ENCODE measurements around the gene FMR1.

Gene FMR1

GRCh38 chrX:147908106-147908505 is 3.6 kb upstream of the FMR1 start:
- DNase-seq = no peak
- no peaks in the 10 kb centered on the region for H3K27me3 ChIP-seq (ENCODE audit: control insufficient read depth in 1 of 2, insufficient read depth in 1 of 2, low read length in 2 of 2)
- no peak overlapping the region for H3K9ac ChIP-seq (ENCODE audit: low read length)
- no peak overlapping the region for H2BK15ac ChIP-seq (ENCODE audit: low read depth, poor library complexity, severe bottlenecking)
- H3K4ac ChIP-seq (ENCODE audit: low read depth in 1 of 2, low read length in 2 of 2) = no peak overlapping the region
- no peak overlapping the region for H2BK120ac ChIP-seq (ENCODE audit: low read depth, low read length)
- no peaks in the 10 kb centered on the region for H3K9me3 ChIP-seq (ENCODE audit: control insufficient read depth, low read length)
- no peak overlapping the region for H4K8ac ChIP-seq (ENCODE audit: low read length)
- H2AFZ ChIP-seq (ENCODE audit: low read depth, low read length) = no peak overlapping the region
- H4K91ac ChIP-seq (ENCODE audit: low read length) = no peak overlapping the region
- WGBS = 57% methylated on average over 1 of the region's 5 CpGs
- H3K4me1 ChIP-seq (ENCODE audit: control insufficient read depth, insufficient read depth, low read depth, low read length) = peaks cover 1% of the 10 kb centered on the region
- no peak overlapping the region for H3K27ac ChIP-seq (ENCODE audit: low read length, poor library complexity, severe bottlenecking)
- no peak overlapping the region for H3K4me2 ChIP-seq (ENCODE audit: low read length, poor library complexity, severe bottlenecking)
- H3K36me3 ChIP-seq (ENCODE audit: control insufficient read depth in 1 of 2, insufficient read depth in 2 of 2, low read depth in 1 of 2, low read length in 2 of 2) = no peaks in the 10 kb centered on the region
- no peak overlapping the region for H3K18ac ChIP-seq (ENCODE audit: low read depth in 1 of 2, low read length in 2 of 2)
- H3K4me3 ChIP-seq (ENCODE audit: insufficient read depth in 1 of 2, low read depth in 1 of 2, low read length in 2 of 2) = no peak overlapping the region
- no peak overlapping the region for H3K14ac ChIP-seq (ENCODE audit: low read length in 2 of 2)
- H3K79me1 ChIP-seq (replicated peaks; ENCODE audit: low read length, poor library complexity, severe bottlenecking) = no peaks in the 10 kb centered on the region
- no peak overlapping the region for H3K23ac ChIP-seq (ENCODE audit: low read length in 2 of 2)
- no peak overlapping the region for H2BK12ac ChIP-seq (ENCODE audit: low read length in 2 of 2)
- H2AK5ac ChIP-seq (ENCODE audit: low read length, severe bottlenecking) = no peak overlapping the region
- no peak overlapping the region for H2BK5ac ChIP-seq (ENCODE audit: low read depth, low read length, poor library complexity, severe bottlenecking)

DNA sequence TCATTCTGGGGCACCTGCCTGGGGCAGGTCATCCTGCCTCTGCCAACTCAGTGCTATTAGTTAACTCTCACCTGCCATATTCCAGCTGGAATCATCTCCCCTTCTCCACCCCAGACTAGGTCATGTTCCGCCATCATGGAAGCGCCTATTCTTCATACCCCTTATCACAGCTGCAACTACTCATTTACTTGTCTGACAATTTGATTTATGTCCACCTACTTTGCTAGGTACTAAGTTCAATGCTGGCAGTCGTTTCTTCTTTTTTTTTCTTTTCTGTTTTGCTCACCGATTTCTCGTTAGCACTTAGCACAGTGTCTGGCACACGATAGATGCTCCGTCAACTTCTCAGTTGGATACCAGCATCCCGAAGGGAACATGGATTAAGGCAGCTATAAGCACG is 1.1 kb upstream of the FMR1 start:
- no peaks in the 10 kb centered on the region for H3K9me3 ChIP-seq (ENCODE audit: control insufficient read depth, low read length)
- DNase-seq = no peak
- no peak overlapping the region for H4K8ac ChIP-seq (ENCODE audit: low read length)
- H3K4me1 ChIP-seq (ENCODE audit: control insufficient read depth, insufficient read depth, low read depth, low read length) = peaks cover 1% of the 10 kb centered on the region
- H3K18ac ChIP-seq (ENCODE audit: low read depth in 1 of 2, low read length in 2 of 2) = no peak overlapping the region
- H2BK15ac ChIP-seq (ENCODE audit: low read depth, poor library complexity, severe bottlenecking) = no peak overlapping the region
- 98% methylated on average over 9 of the region's 9 CpGs for WGBS
- H3K14ac ChIP-seq (ENCODE audit: low read length in 2 of 2) = no peak overlapping the region
- no peak overlapping the region for H2AK5ac ChIP-seq (ENCODE audit: low read length, severe bottlenecking)
- H3K36me3 ChIP-seq (ENCODE audit: control insufficient read depth in 1 of 2, insufficient read depth in 2 of 2, low read depth in 1 of 2, low read length in 2 of 2) = no peaks in the 10 kb centered on the region
- H3K27ac ChIP-seq (ENCODE audit: low read length, poor library complexity, severe bottlenecking) = no peak overlapping the region
- no peak overlapping the region for H2AFZ ChIP-seq (ENCODE audit: low read depth, low read length)
- H4K91ac ChIP-seq (ENCODE audit: low read length) = no peak overlapping the region
- no peak overlapping the region for H2BK12ac ChIP-seq (ENCODE audit: low read length in 2 of 2)
- H2BK5ac ChIP-seq (ENCODE audit: low read depth, low read length, poor library complexity, severe bottlenecking) = no peak overlapping the region
- peak overlapping the region; percentile 90 for H3K9ac ChIP-seq (ENCODE audit: low read length)
- H3K79me1 ChIP-seq (replicated peaks; ENCODE audit: low read length, poor library complexity, severe bottlenecking) = no peaks in the 10 kb centered on the region
- no peak overlapping the region for H3K4me2 ChIP-seq (ENCODE audit: low read length, poor library complexity, severe bottlenecking)
- no peak overlapping the region for H2BK120ac ChIP-seq (ENCODE audit: low read depth, low read length)
- no peaks in the 10 kb centered on the region for H3K27me3 ChIP-seq (ENCODE audit: control insufficient read depth in 1 of 2, insufficient read depth in 1 of 2, low read length in 2 of 2)
- H3K4me3 ChIP-seq (ENCODE audit: insufficient read depth in 1 of 2, low read depth in 1 of 2, low read length in 2 of 2) = peak overlapping the region in 1 of 2 experiments; percentile 80
- H3K23ac ChIP-seq (ENCODE audit: low read length in 2 of 2) = no peak overlapping the region
- H3K4ac ChIP-seq (ENCODE audit: low read depth in 1 of 2, low read length in 2 of 2) = no peak overlapping the region

DNA sequence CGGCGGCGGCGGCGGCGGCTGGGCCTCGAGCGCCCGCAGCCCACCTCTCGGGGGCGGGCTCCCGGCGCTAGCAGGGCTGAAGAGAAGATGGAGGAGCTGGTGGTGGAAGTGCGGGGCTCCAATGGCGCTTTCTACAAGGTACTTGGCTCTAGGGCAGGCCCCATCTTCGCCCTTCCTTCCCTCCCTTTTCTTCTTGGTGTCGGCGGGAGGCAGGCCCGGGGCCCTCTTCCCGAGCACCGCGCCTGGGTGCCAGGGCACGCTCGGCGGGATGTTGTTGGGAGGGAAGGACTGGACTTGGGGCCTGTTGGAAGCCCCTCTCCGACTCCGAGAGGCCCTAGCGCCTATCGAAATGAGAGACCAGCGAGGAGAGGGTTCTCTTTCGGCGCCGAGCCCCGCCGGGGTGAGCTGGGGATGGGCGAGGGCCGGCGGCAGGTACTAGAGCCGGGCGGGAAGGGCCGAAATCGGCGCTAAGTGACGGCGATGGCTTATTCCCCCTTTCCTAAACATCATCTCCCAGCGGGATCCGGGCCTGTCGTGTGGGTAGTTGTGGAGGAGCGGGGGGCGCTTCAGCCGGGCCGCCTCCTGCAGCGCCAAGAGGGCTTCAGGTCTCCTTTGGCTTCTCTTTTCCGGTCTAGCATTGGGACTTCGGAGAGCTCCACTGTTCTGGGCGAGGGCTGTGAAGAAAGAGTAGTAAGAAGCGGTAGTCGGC is 528 bp downstream of the FMR1 start:
- Histone ChIP-seq H3K18ac (ENCODE audit: low read depth in 1 of 2, low read length in 2 of 2) (peak overlapping the region; percentile 52 to 75), H2AFZ (ENCODE audit: low read depth, low read length) (peak overlapping the region; percentile 27), H3K79me1 (replicated peaks; ENCODE audit: low read length, poor library complexity, severe bottlenecking) (no peaks in the 10 kb centered on the region), H3K14ac (ENCODE audit: low read length in 2 of 2) (peak overlapping the region in 1 of 2 experiments; percentile 93), H3K9me3 (ENCODE audit: control insufficient read depth, low read length) (no peaks in the 10 kb centered on the region), H3K27me3 (ENCODE audit: control insufficient read depth in 1 of 2, insufficient read depth in 1 of 2, low read length in 2 of 2) (no peaks in the 10 kb centered on the region), H2AK5ac (ENCODE audit: low read length, severe bottlenecking) (no peak overlapping the region), H3K9ac (ENCODE audit: low read length) (peak overlapping the region; percentile 91), H4K8ac (ENCODE audit: low read length) (no peak overlapping the region), H4K91ac (ENCODE audit: low read length) (peak overlapping the region; percentile 39), H3K27ac (ENCODE audit: low read length, poor library complexity, severe bottlenecking) (peak overlapping the region; percentile 76), H3K4me1 (ENCODE audit: control insufficient read depth, insufficient read depth, low read depth, low read length) (peaks cover 1% of the 10 kb centered on the region), H3K23ac (ENCODE audit: low read length in 2 of 2) (no peak overlapping the region), H3K4me3 (ENCODE audit: insufficient read depth in 1 of 2, low read depth in 1 of 2, low read length in 2 of 2) (peak overlapping the region; percentile 77 to 82), H3K4me2 (ENCODE audit: low read length, poor library complexity, severe bottlenecking) (peak overlapping the region; percentile 39), H2BK12ac (ENCODE audit: low read length in 2 of 2) (peak overlapping the region in 1 of 2 experiments; percentile 63), H2BK5ac (ENCODE audit: low read depth, low read length, poor library complexity, severe bottlenecking) (no peak overlapping the region), H2BK15ac (ENCODE audit: low read depth, poor library complexity, severe bottlenecking) (no peak overlapping the region), H3K4ac (ENCODE audit: low read depth in 1 of 2, low read length in 2 of 2) (peak overlapping the region in 1 of 2 experiments; percentile 61), H3K36me3 (ENCODE audit: control insufficient read depth in 1 of 2, insufficient read depth in 2 of 2, low read depth in 1 of 2, low read length in 2 of 2) (no peaks in the 10 kb centered on the region), H2BK120ac (ENCODE audit: low read depth, low read length) (peak overlapping the region; percentile 15)
- peak; percentile 60 for DNase-seq
- 0% methylated on average over 24 of the region's 58 CpGs for WGBS

DNA sequence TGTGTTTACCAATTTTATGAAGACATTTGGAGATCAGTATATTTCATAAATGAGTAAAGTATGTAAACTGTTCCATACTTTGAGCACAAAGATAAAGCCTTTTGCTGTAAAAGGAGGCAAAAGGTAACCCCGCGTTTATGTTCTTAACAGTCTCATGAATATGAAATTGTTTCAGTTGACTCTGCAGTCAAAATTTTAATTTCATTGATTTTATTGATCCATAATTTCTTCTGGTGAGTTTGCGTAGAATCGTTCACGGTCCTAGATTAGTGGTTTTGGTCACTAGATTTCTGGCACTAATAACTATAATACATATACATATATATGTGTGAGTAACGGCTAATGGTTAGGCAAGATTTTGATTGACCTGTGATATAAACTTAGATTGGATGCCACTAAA is 1.9 kb downstream of the FMR1 start:
- no peaks in the 10 kb centered on the region for H3K79me1 ChIP-seq (replicated peaks; ENCODE audit: low read length, poor library complexity, severe bottlenecking)
- no CpG with 5 or more reads among the region's 6 CpGs for WGBS
- H3K9me3 ChIP-seq (ENCODE audit: control insufficient read depth, low read length) = no peaks in the 10 kb centered on the region
- H2BK120ac ChIP-seq (ENCODE audit: low read depth, low read length) = no peak overlapping the region
- no peaks in the 10 kb centered on the region for H3K36me3 ChIP-seq (ENCODE audit: control insufficient read depth in 1 of 2, insufficient read depth in 2 of 2, low read depth in 1 of 2, low read length in 2 of 2)
- DNase-seq = no peak
- H3K4me3 ChIP-seq (ENCODE audit: insufficient read depth in 1 of 2, low read depth in 1 of 2, low read length in 2 of 2) = peak overlapping the region in 1 of 2 experiments; percentile 82
- no peak overlapping the region for H2BK5ac ChIP-seq (ENCODE audit: low read depth, low read length, poor library complexity, severe bottlenecking)
- no peak overlapping the region for H4K8ac ChIP-seq (ENCODE audit: low read length)
- H3K27me3 ChIP-seq (ENCODE audit: control insufficient read depth in 1 of 2, insufficient read depth in 1 of 2, low read length in 2 of 2) = no peaks in the 10 kb centered on the region
- H2BK15ac ChIP-seq (ENCODE audit: low read depth, poor library complexity, severe bottlenecking) = no peak overlapping the region
- no peak overlapping the region for H3K27ac ChIP-seq (ENCODE audit: low read length, poor library complexity, severe bottlenecking)
- H3K18ac ChIP-seq (ENCODE audit: low read depth in 1 of 2, low read length in 2 of 2) = no peak overlapping the region
- H4K91ac ChIP-seq (ENCODE audit: low read length) = no peak overlapping the region
- H2BK12ac ChIP-seq (ENCODE audit: low read length in 2 of 2) = no peak overlapping the region
- H3K23ac ChIP-seq (ENCODE audit: low read length in 2 of 2) = no peak overlapping the region
- H3K4ac ChIP-seq (ENCODE audit: low read depth in 1 of 2, low read length in 2 of 2) = no peak overlapping the region
- H2AFZ ChIP-seq (ENCODE audit: low read depth, low read length) = no peak overlapping the region
- H3K9ac ChIP-seq (ENCODE audit: low read length) = peak overlapping the region; percentile 91
- no peak overlapping the region for H3K14ac ChIP-seq (ENCODE audit: low read length in 2 of 2)
- no peak overlapping the region for H2AK5ac ChIP-seq (ENCODE audit: low read length, severe bottlenecking)
- no peak overlapping the region for H3K4me2 ChIP-seq (ENCODE audit: low read length, poor library complexity, severe bottlenecking)
- peaks cover 1% of the 10 kb centered on the region for H3K4me1 ChIP-seq (ENCODE audit: control insufficient read depth, insufficient read depth, low read depth, low read length)

Data from mesenchymal stem cell (in vitro differentiated cells and primary cell).